ENCODE results near the gene KIR2DL1. TPM values are rescaled to one million over a fixed set of nuclear protein-coding genes. Genes with fewer than 3 reads are reported as not detected.
"Not testable (repeated sequence)": the region's sequence is repeated elsewhere in the genome, so short reads cannot be mapped to it uniquely, and the experiment has no call there.

KIR2DL1 gene
- total RNA-seq, result not detected
- long read RNA-seq, result 0 reads

- intact Hi-C loops (cut with micrococcal nuclease); DNase-seq: not testable (repeated sequence)
Observed at GRCh38 chr19:54769646-54770045, at the start of gene KIR2DL1. Gene KIR2DL1 (plus strand): TSS chr19:54769793. CDS start chr19:54769851, 58 bp downstream.

GRCh38 chr19:54724142-54724541 lies 45.5 kb upstream of the KIR2DL1 start, which contains the start of gene KIR3DL3:
Gene KIR3DL3 (plus strand): TSS chr19:54724442. CDS start chr19:54724497, 55 bp downstream.
- no peaks in the 10 kb centered on the region for H3K4me1 ChIP-seq
- H3K4me3 ChIP-seq, result no peak within 1 kb of the TSS
- TF ChIP-seq CTCF (IDR thresholded peaks at IDR 0.05; ENCODE audit: borderline replicate concordance), result no peak
- intact Hi-C loops (cut with micrococcal nuclease), result no loop called here
- no peak for DNase-seq
- H3K27ac ChIP-seq (replicated peaks), result no peak within 1 kb of the TSS
- H3K9me3 ChIP-seq (replicated peaks), result peaks cover 53% of the 10 kb centered on the region
- no peaks in the 10 kb centered on the region for H3K36me3 ChIP-seq
- H3K27me3 ChIP-seq (ENCODE audit: low read depth), result no peaks in the 10 kb centered on the region

More at GRCh38 chr19:54769646-54770045, at the start of gene KIR2DL1:
- not testable (repeated sequence) for H3K27ac ChIP-seq (replicated peaks); H3K4me1 ChIP-seq; H3K4me3 ChIP-seq; H3K36me3 ChIP-seq
- peaks cover 19% of the 10 kb centered on the region for H3K27me3 ChIP-seq (ENCODE audit: low read depth)
- peaks cover 10% of the 10 kb centered on the region for H3K9me3 ChIP-seq (replicated peaks)

GRCh38 chr19:54724644-54725043 lies 44.9 kb upstream of the KIR2DL1 start:
- no peak for TF ChIP-seq CTCF (IDR thresholded peaks at IDR 0.05; ENCODE audit: borderline replicate concordance)
- Histone ChIP-seq H3K36me3 (no peaks in the 10 kb centered on the region), H3K9me3 (replicated peaks) (peaks cover 48% of the 10 kb centered on the region), H3K27me3 (ENCODE audit: low read depth) (no peaks in the 10 kb centered on the region), H3K4me1 (no peaks in the 10 kb centered on the region), H3K4me3 (no peak overlapping the region), H3K27ac (replicated peaks) (no peak overlapping the region)
- intact Hi-C loops (cut with micrococcal nuclease), result no loop called here
- DNase-seq, result no peak

GRCh38 chr19:54725321-54725720 lies 44.3 kb upstream of the KIR2DL1 start:
- H3K27ac ChIP-seq (replicated peaks), result no peak overlapping the region
- H3K9me3 ChIP-seq (replicated peaks), result peaks cover 41% of the 10 kb centered on the region
- no peak overlapping the region for H3K4me3 ChIP-seq
- no peaks in the 10 kb centered on the region for H3K4me1 ChIP-seq
- no peaks in the 10 kb centered on the region for H3K36me3 ChIP-seq
- intact Hi-C loops (cut with micrococcal nuclease), result no loop called here
- H3K27me3 ChIP-seq (ENCODE audit: low read depth), result peaks cover under 1% of the 10 kb centered on the region
- no peak for DNase-seq
- no peak for TF ChIP-seq CTCF (IDR thresholded peaks at IDR 0.05; ENCODE audit: borderline replicate concordance)

DNA sequence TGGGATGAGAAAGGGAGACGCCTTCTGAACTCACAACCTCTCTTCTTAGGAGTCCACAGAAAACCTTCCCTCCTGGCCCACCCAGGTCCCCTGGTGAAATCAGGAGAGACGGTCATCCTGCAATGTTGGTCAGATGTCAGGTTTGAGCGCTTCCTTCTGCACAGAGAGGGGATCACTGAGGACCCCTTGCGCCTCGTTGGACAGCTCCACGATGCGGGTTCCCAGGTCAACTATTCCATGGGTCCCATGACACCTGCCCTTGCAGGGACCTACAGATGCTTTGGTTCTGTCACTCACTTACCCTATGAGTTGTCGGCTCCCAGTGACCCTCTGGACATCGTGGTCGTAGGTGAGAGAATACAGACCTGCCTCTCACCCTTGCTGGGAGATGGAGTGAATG lies 42.0 kb upstream of the KIR2DL1 start:
- H3K36me3 ChIP-seq, result no peaks in the 10 kb centered on the region
- no peak overlapping the region for H3K27ac ChIP-seq (replicated peaks)
- H3K27me3 ChIP-seq (ENCODE audit: low read depth), result peaks cover 15% of the 10 kb centered on the region
- no peak for DNase-seq
- H3K9me3 ChIP-seq (replicated peaks), result peaks cover 31% of the 10 kb centered on the region
- TF ChIP-seq CTCF (IDR thresholded peaks at IDR 0.05; ENCODE audit: borderline replicate concordance), result no peak
- no peaks in the 10 kb centered on the region for H3K4me1 ChIP-seq
- intact Hi-C loops (cut with micrococcal nuclease), result no loop called here
- H3K4me3 ChIP-seq, result no peak overlapping the region

DNA sequence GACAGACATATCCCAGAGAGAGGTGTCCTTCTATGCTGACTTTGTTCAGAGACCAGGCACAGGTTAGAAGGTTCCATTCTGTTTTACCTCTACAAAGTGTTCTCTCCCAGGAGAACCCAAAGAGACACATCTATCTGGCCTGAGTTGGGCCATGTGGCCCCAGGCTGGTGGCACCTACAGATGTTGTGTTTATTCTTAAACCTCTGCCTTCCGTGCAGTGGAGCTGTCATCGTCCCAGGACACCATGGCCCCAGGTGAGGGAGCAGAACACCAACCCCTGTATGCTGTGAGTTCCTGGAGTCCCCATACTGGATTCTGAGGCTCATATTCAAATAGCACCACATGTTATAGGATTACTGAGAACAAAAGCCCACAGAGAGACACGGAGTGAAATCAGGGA lies 41.4 kb upstream of the KIR2DL1 start:
- Histone ChIP-seq H3K4me3 (no peak overlapping the region), H3K27me3 (ENCODE audit: low read depth) (peaks cover 19% of the 10 kb centered on the region), H3K9me3 (replicated peaks) (peaks cover 27% of the 10 kb centered on the region), H3K27ac (replicated peaks) (no peak overlapping the region), H3K36me3 (no peaks in the 10 kb centered on the region), H3K4me1 (no peaks in the 10 kb centered on the region)
- DNase-seq, result no peak
- intact Hi-C loops (cut with micrococcal nuclease), result no loop called here
- no peak for TF ChIP-seq CTCF (IDR thresholded peaks at IDR 0.05; ENCODE audit: borderline replicate concordance)

All from left ventricle myocardium inferior (tissue), 1 donor.